Osteoblast (primary cell): Measurements from ENCODE around the gene NCKAP5. TPM values are rescaled to one million over a fixed set of nuclear protein-coding genes. Genes with fewer than 3 reads are reported as not detected.

Experiments
- DNase-seq: peaks from one replicate; pipeline ENCODE4 v3.0.0; 2011; ENCODE audit warnings: low spot score, mixed read lengths; ENCODE audit not compliant: insufficient read length; ENCODE audit errors: missing footprints
- H2AFZ ChIP-seq: 2 replicates; pipeline ENCODE4 v1.6.0; 2011; ENCODE audit warnings: mild to moderate bottlenecking, low read length
- H3K27ac ChIP-seq: 2 replicates; pipeline ENCODE4 v1.5.1; 2011; ENCODE audit warnings: mild to moderate bottlenecking, low read depth, low read length, moderate library complexity
- H3K27me3 ChIP-seq: 2 replicates; pipeline ENCODE4 v1.6.0; 2012; ENCODE audit warnings: mild to moderate bottlenecking, control low read depth, inconsistent platforms, low read length, moderate library complexity; ENCODE audit not compliant: insufficient read depth
- H3K36me3 ChIP-seq: 2 replicates; pipeline ENCODE4 v1.5.1; 2011; ENCODE audit warnings: mild to moderate bottlenecking, low read length, control low read depth, moderate library complexity; ENCODE audit not compliant: insufficient read depth
- H3K4me1 ChIP-seq: 2 replicates; pipeline ENCODE4 v1.5.1; 2011; ENCODE audit warnings: mild to moderate bottlenecking, low read length, control low read depth, moderate library complexity; ENCODE audit not compliant: insufficient read depth
- H3K4me2 ChIP-seq: 2 replicates; pipeline ENCODE4 v1.6.0; 2011; ENCODE audit warnings: mild to moderate bottlenecking, low read length; ENCODE audit not compliant: insufficient read depth
- H3K4me3 ChIP-seq: fragments of 200-600 bp; sonication (generic); 3 replicates; pipeline ENCODE4 v1.5.1; 2012; ENCODE audit warnings: mild to moderate bottlenecking, low read length, inconsistent platforms; ENCODE audit not compliant: insufficient read depth
- H3K79me2 ChIP-seq: 2 replicates; pipeline ENCODE4 v1.6.0; 2012; ENCODE audit warnings: mild to moderate bottlenecking, low read length, control low read depth, inconsistent platforms; ENCODE audit not compliant: insufficient read depth
- H3K9me3 ChIP-seq: 2 replicates; pipeline ENCODE4 v1.5.1; 2011; ENCODE audit warnings: low read depth, low read length, control low read depth
- H4K20me1 ChIP-seq: 2 replicates; pipeline ENCODE4 v1.6.0; 2012; ENCODE audit warnings: mild to moderate bottlenecking, low read length, control low read depth; ENCODE audit not compliant: insufficient read depth
- total RNA-seq: library from RNA; depleted of rRNA; stranded (reverse); fragments of >200 nt; gene quantifications from 2 replicates; pipeline ENCODE4 v1.2.3, GENCODE V29; 2012
- TF ChIP-seq, protein P1 (sequence below): IDR thresholded peaks from 2 replicates; pipeline ENCODE4 v1.5.1; 2011; ENCODE audit warnings: mild to moderate bottlenecking, low read depth, low read length, moderate library complexity; ENCODE audit errors: extremely low read depth

Gene NCKAP5
- total RNA-seq, 1 donor: 1.8 TPM

DNA sequence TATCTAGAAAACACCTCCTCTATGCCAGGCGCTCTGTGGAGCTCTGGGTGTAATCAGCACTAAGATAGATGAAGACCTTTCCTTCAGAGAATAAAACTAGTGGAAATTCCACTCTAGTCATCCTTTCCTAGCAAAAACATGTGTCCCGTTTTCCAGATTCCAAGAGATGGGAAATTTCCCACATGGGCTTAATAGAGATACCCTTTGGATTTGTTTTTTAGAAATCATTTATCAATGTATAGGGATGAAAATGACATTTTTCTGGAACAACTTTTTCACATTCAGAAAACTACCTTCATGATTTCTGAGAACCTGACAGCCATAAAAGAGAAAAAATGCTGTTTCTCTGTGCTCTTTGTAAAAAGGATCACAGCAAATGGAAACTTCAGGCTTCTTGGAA, 152.1 kb downstream of the NCKAP5 start:
- Histone ChIP-seq H3K4me2 (no peak overlapping the region), H4K20me1 (no peaks in the 10 kb centered on the region), H3K27me3 (no peaks in the 10 kb centered on the region), H3K4me1 (peaks cover 5% of the 10 kb centered on the region), H3K36me3 (no peaks in the 10 kb centered on the region), H3K4me3 (no peak overlapping the region), H2AFZ (no peak overlapping the region), H3K79me2 (no peaks in the 10 kb centered on the region), H3K9me3 (no peaks in the 10 kb centered on the region), H3K27ac (no peak overlapping the region)
- TF ChIP-seq, protein P1, sequence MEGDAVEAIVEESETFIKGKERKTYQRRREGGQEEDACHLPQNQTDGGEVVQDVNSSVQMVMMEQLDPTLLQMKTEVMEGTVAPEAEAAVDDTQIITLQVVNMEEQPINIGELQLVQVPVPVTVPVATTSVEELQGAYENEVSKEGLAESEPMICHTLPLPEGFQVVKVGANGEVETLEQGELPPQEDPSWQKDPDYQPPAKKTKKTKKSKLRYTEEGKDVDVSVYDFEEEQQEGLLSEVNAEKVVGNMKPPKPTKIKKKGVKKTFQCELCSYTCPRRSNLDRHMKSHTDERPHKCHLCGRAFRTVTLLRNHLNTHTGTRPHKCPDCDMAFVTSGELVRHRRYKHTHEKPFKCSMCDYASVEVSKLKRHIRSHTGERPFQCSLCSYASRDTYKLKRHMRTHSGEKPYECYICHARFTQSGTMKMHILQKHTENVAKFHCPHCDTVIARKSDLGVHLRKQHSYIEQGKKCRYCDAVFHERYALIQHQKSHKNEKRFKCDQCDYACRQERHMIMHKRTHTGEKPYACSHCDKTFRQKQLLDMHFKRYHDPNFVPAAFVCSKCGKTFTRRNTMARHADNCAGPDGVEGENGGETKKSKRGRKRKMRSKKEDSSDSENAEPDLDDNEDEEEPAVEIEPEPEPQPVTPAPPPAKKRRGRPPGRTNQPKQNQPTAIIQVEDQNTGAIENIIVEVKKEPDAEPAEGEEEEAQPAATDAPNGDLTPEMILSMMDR: no peak
- DNase-seq: no peak

DNA sequence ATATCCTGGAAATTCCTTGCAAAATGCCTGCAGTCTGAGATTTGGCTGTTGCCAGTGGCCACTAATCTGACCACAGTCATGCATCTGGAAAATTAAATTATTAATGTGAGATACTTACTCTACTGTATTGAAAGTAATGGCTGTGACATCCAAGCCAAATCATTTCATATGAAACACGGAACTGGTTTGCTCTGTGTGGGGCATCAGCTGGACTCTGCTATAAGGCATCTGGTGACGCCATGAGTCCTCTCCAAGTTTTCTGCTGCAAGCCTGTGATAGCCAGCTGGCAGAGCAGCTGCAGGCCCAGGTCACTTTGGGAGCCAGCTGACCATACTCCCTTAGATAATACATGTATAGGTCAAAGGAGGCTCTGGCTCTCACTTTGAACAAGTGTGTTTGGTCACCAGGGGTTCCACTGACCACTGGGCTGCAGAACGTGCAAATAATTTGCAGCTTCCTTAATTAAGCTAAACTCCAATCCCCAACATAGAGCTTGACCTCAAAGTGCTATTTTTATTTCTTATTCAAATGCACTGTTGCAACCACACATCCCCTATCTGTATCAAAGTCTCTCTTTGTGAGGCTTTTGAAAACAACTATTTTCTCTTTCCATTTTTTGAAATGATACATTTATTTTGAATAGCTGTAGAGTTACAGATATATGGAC, 152.9 kb downstream of the NCKAP5 start:
- Histone ChIP-seq H3K27me3 (no peaks in the 10 kb centered on the region), H3K79me2 (no peaks in the 10 kb centered on the region), H4K20me1 (no peaks in the 10 kb centered on the region), H3K9me3 (no peaks in the 10 kb centered on the region), H3K27ac (no peak overlapping the region), H3K36me3 (no peaks in the 10 kb centered on the region), H3K4me1 (peaks cover 5% of the 10 kb centered on the region), H3K4me2 (no peak overlapping the region), H3K4me3 (no peak overlapping the region), H2AFZ (no peak overlapping the region)
- TF ChIP-seq, protein P1: no peak
- no peak for DNase-seq

DNA sequence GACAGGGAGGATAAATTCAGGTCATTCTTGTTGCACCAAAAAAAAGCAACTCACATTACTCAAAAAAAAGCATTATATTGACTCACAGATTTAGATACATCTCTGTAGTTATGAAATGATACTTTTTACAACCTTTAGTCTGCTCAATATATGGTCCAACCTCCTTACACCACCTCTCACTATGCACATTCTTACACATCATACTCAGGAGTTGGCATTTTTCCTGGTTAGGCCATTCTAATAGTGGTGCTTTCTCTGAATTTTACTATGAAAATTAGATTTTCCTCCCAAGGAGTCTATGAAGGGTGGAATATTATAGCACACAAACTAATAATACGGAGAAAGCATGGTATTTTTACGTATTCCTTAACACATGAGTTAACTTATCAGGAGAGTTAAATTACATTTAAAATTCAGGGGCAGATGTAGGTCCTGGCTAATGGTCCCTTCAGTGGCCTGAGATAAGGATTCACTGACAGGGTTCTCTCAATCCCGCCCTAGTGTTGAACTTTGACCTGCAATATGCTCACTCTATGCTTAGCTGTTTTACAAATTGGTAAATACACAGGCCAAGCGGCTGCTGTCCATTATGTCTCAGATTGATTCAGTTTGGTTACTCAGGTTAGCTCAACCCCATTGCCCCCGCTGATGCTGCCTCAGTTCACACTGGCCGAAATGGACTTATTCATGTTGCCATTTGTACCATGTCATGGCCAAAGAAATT, 153.6 kb downstream of the NCKAP5 start:
- H3K4me3 ChIP-seq: no peak overlapping the region
- H4K20me1 ChIP-seq: no peaks in the 10 kb centered on the region
- H3K36me3 ChIP-seq: no peaks in the 10 kb centered on the region
- TF ChIP-seq, protein P1: no peak
- no peak overlapping the region for H3K4me2 ChIP-seq
- no peak overlapping the region for H3K27ac ChIP-seq
- no peaks in the 10 kb centered on the region for H3K27me3 ChIP-seq
- DNase-seq: no peak
- no peaks in the 10 kb centered on the region for H3K79me2 ChIP-seq
- H2AFZ ChIP-seq: no peak overlapping the region
- peaks cover 6% of the 10 kb centered on the region for H3K4me1 ChIP-seq
- no peaks in the 10 kb centered on the region for H3K9me3 ChIP-seq

- no peaks in the 10 kb centered on the region for H3K79me2 ChIP-seq
- H3K4me1 ChIP-seq: peaks cover 11% of the 10 kb centered on the region
- no peaks in the 10 kb centered on the region for H3K9me3 ChIP-seq
- no peaks in the 10 kb centered on the region for H3K36me3 ChIP-seq
- H2AFZ ChIP-seq: no peak overlapping the region
- H3K27ac ChIP-seq: no peak overlapping the region
- TF ChIP-seq, protein P1: no peak
- no peak overlapping the region for H3K4me3 ChIP-seq
- DNase-seq: no peak
- no peak overlapping the region for H3K4me2 ChIP-seq
- H4K20me1 ChIP-seq: no peaks in the 10 kb centered on the region
- no peaks in the 10 kb centered on the region for H3K27me3 ChIP-seq
These were observed 154.4 kb downstream of the NCKAP5 start for GRCh38 chr2:133413863-133414262.
